ENCODE data around the gene CDC42BPA. TPM values are rescaled to one million over a fixed set of nuclear protein-coding genes. Genes with fewer than 3 reads are reported as not detected.

Gene CDC42BPA
- polyA plus RNA-seq, 1 donor from 2014 or later: 22.9 TPM

- Histone ChIP-seq H3K9me3 (ENCODE audit: low read length) (no peaks in the 10 kb centered on the region), H3K4me3 (ENCODE audit: low read length) (no peak overlapping the region), H3F3A (ENCODE audit: insufficient read depth, low read length, poor library complexity, severe bottlenecking) (no peaks in the 10 kb centered on the region), H2AFZ (ENCODE audit: low read depth, low read length) (no peak overlapping the region), H3K27me3 (ENCODE audit: insufficient read depth, low read depth, low read length) (no peaks in the 10 kb centered on the region), H3K9me2 (ENCODE audit: insufficient read depth, low read length) (no peaks in the 10 kb centered on the region), H3K27ac (ENCODE audit: low read length) (no peak overlapping the region), H4K20me1 (ENCODE audit: insufficient read depth) (no peaks in the 10 kb centered on the region), H3K9ac (ENCODE audit: low read length) (no peak overlapping the region), H3K4me2 (ENCODE audit: low read length) (no peak overlapping the region), H3K36me3 (ENCODE audit: insufficient read depth, low read length) (no peaks in the 10 kb centered on the region), H3K79me2 (replicated peaks; ENCODE audit: insufficient read depth, low read length) (peaks cover 3% of the 10 kb centered on the region)
- TF ChIP-seq EZH2 (IDR thresholded peaks at IDR 0.05; ENCODE audit: borderline replicate concordance, insufficient read depth, low read length, poor library complexity, severe bottlenecking) (no peak), MXI1 (conservative IDR thresholded peaks at IDR 0.05; ENCODE audit: poor library complexity, severe bottlenecking) (no peak), TAF1 (IDR thresholded peaks at IDR 0.05; ENCODE audit: low read depth) (no peak), REST (IDR thresholded peaks at IDR 0.05; ENCODE audit: borderline replicate concordance) (no peak)
Observed at GRCh38 chr1:227244339-227245118, 73.8 kb downstream of the CDC42BPA start.

GRCh38 chr1:227242811-227243682 lies 75.2 kb downstream of the CDC42BPA start:
- Histone ChIP-seq H3K9me2 (ENCODE audit: insufficient read depth, low read length) (no peaks in the 10 kb centered on the region), H2AFZ (ENCODE audit: low read depth, low read length) (no peak overlapping the region), H3K4me3 (ENCODE audit: low read length) (no peak overlapping the region), H3K4me2 (ENCODE audit: low read length) (no peak overlapping the region), H3K9ac (ENCODE audit: low read length) (no peak overlapping the region), H4K20me1 (ENCODE audit: insufficient read depth) (no peaks in the 10 kb centered on the region), H3K9me3 (ENCODE audit: low read length) (no peaks in the 10 kb centered on the region), H3F3A (ENCODE audit: insufficient read depth, low read length, poor library complexity, severe bottlenecking) (no peaks in the 10 kb centered on the region), H3K27me3 (ENCODE audit: insufficient read depth, low read depth, low read length) (no peaks in the 10 kb centered on the region), H3K27ac (ENCODE audit: low read length) (no peak overlapping the region), H3K79me2 (replicated peaks; ENCODE audit: insufficient read depth, low read length) (peaks cover 8% of the 10 kb centered on the region), H3K36me3 (ENCODE audit: insufficient read depth, low read length) (no peaks in the 10 kb centered on the region)
- no peak for TF ChIP-seq EP300 (conservative IDR thresholded peaks at IDR 0.05; ENCODE audit: poor library complexity, severe bottlenecking)
- TF ChIP-seq REST (IDR thresholded peaks at IDR 0.05; ENCODE audit: borderline replicate concordance): no peak
